Activated T-cell treated with anti-CD3 and anti-CD28 coated beads, Interleukin-2, amount 50 U/mL, for 4 hours (primary cell): ENCODE measurements around the gene CTXN2. TPM values are rescaled to one million over a fixed set of nuclear protein-coding genes. Genes with fewer than 3 reads are reported as not detected.

ENCODE experiments used
- ATAC-seq, 2 donors: fragments of 200-7000 bp; cut with Tn5 transposase; one replicate each; pipeline ENCODE4 v1.10.0; 2021
- DNase-seq: peaks from one replicate; pipeline ENCODE4 v3.0.0-alpha.2; 2020
- H3K27me3 Mint-ChIP-seq: one replicate; pipeline ENCODE4 v1.8.0; 2021; ENCODE audit warnings: low read depth, mixed read lengths
- H3K36me3 Mint-ChIP-seq: one replicate; pipeline ENCODE4 v1.8.0; 2022; ENCODE audit warnings: mixed read lengths; ENCODE audit not compliant: insufficient read depth
- H3K4me1 Mint-ChIP-seq: one replicate; pipeline ENCODE4 v1.8.0; 2021; ENCODE audit warnings: low read depth, mixed read lengths
- H3K4me3 Mint-ChIP-seq: one replicate; pipeline ENCODE4 v1.8.0; 2021; ENCODE audit warnings: mild to moderate bottlenecking, moderate library complexity, mixed read lengths
- H3K9me3 Mint-ChIP-seq: one replicate; pipeline ENCODE4 v1.8.0; 2021; ENCODE audit warnings: mixed read lengths
- total RNA-seq, 3 donors: library from RNA; stranded (reverse); gene quantifications; one replicate each; pipeline ENCODE4 v1.2.1, GENCODE V29; 2021

CTXN2 gene
- total RNA-seq, 3 donors from 2014 or later, result not detected

DNA sequence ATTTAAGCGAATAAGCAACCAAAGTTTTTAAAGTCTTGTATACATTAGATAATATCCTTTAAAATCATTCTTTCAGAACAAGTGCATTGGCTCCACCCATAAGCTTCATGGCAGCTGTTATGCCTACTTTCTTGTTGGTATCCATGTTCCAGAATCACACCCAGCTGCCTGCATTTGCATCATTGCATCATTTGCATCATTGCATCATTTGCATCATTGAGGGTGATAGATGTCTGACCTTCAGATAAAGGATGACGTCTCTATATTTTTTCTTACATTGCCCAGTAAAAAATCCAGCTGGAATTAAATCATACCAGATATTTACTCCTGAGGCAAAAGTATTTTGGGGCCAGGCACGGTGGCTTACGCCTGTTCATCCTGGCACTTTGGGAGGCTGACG is 56.9 kb downstream of the CTXN2 start:
- Mint-ChIP-seq H3K4me3 (no peak overlapping the region), H3K9me3 (no peaks in the 10 kb centered on the region), H3K27me3 (peaks cover 10% of the 10 kb centered on the region), H3K4me1 (no peaks in the 10 kb centered on the region), H3K36me3 (no peaks in the 10 kb centered on the region)
- ATAC-seq, result no peak
- DNase-seq, result no peak

DNA sequence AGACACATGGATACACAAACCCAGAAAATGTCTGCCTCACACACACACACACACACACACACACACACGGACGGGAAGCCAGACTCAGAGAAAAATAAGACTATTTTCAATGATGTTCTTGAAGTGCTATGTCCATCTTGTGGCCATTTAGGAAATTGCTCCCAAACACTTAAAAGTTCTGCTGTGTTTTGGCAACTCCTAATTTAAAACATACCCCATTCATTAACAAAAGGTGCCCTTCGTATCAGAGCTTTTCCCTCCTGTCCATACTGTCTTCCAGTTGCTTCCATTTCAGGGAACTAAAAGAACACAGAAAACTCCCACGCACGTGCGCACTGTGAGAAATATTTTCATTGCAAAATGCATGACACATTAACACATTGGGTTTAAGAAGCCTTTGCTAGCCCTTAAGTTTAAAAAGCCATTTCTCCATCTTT is 59.2 kb downstream of the CTXN2 start:
- no peak for DNase-seq
- no peaks in the 10 kb centered on the region for H3K4me1 Mint-ChIP-seq
- peaks cover 10% of the 10 kb centered on the region for H3K27me3 Mint-ChIP-seq
- no peaks in the 10 kb centered on the region for H3K9me3 Mint-ChIP-seq
- no peaks in the 10 kb centered on the region for H3K36me3 Mint-ChIP-seq
- ATAC-seq, result no peak
- no peak overlapping the region for H3K4me3 Mint-ChIP-seq

DNA sequence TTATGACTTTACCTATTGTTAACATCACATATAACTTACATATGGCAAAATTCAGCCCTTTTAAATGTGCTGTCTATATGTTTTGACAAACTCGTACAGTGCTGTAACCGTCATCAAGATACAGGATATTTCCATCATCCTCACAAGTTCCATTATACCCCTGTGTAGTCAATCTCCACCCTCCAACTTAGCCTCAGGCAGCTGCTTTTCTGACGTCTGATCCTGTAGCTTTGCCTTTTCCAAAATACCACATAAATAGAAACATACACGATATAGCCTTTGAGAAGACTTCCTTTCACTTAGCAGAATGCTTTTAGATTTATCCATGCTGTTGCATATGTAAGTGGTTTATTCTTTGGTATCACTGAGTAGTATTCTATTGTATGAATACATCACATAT is 61.7 kb downstream of the CTXN2 start:
- Mint-ChIP-seq H3K36me3 (no peaks in the 10 kb centered on the region), H3K4me3 (no peak overlapping the region), H3K27me3 (peaks cover 10% of the 10 kb centered on the region), H3K4me1 (no peaks in the 10 kb centered on the region), H3K9me3 (no peaks in the 10 kb centered on the region)
- no peak for DNase-seq
- ATAC-seq, result no peak

Other genes starting within 250 kb of the CTXN2 start
- not detected for gene SLC24A5, start 70.7 kb upstream of the CTXN2 start, total RNA-seq
- gene MYEF2, start 13.4 kb upstream of the CTXN2 start, total RNA-seq, result 1 to 10 TPM; 6.3 to 8.4 (median 7.6) TPM
- gene SLC12A1, start 14.6 kb downstream of the CTXN2 start, total RNA-seq, result not detected
- 100 to 1,000 TPM; 194 to 248 (median 214) TPM for gene DUT, start 139.8 kb downstream of the CTXN2 start, total RNA-seq